Lower lobe of right lung (tissue), 2 donors: ENCODE data around the gene MLC1. TPM values are rescaled to one million over a fixed set of nuclear protein-coding genes. Genes with fewer than 3 reads are reported as not detected.

Experiments
- ATAC-seq, 2 donors: fragments of 200-7000 bp; cut with Tn5 transposase; one replicate each; pipeline ENCODE4 v1.9.1; 2020 to 2022; ENCODE audit warnings: mild to moderate bottlenecking in 2 of 2, moderate library complexity in 2 of 2
- DNase-seq: peaks from one replicate; pipeline ENCODE4 v3.0.0-alpha.2; 2020
- H3K27ac ChIP-seq: fragments of 200-600 bp; one replicate; pipeline ENCODE4 v1.8.0; 2022
- H3K27me3 ChIP-seq: fragments of 200-600 bp; one replicate; pipeline ENCODE4 v1.8.0; 2022; ENCODE audit warnings: low read depth
- H3K36me3 ChIP-seq: fragments of 200-600 bp; one replicate; pipeline ENCODE4 v1.8.0; 2022; ENCODE audit warnings: mild to moderate bottlenecking
- H3K4me1 ChIP-seq: fragments of 200-600 bp; one replicate; pipeline ENCODE4 v1.8.0; 2022
- H3K4me3 ChIP-seq: fragments of 200-600 bp; one replicate; pipeline ENCODE4 v1.8.0; 2022; ENCODE audit warnings: mild to moderate bottlenecking
- H3K9me3 ChIP-seq: fragments of 200-600 bp; one replicate; pipeline ENCODE4 v1.8.0; 2022
- CTCF ChIP-seq: fragments of 200-600 bp; IDR thresholded peaks from one replicate; pipeline ENCODE4 v1.8.0; 2022; ENCODE audit warnings: antibody characterized with exemption, mild to moderate bottlenecking
- intact Hi-C: fragments of 100-400 bp; cut with DNase I; formaldehyde crosslinking; loops from one replicate; pipeline ENCODE4 v1.11.0; 2022
- total RNA-seq: library from RNA; stranded (reverse); fragmentation: NEBNext Ultra II Directional; extraction: Animal tissue kit (Norgen Biotek cat#: 25700); gene quantifications from one replicate; pipeline ENCODE4 v1.2.1, GENCODE V29; 2021
- donor health status: DM: no; HTN: yes; CAD: no; lungs with severe emphysema.

The MLC1 gene
- total RNA-seq, 1 donor from 2014 or later = 3.2 TPM

GRCh38 chr22:50012211-50013181 is 72.7 kb downstream of the MLC1 start, which contains the start of gene IL17REL:
TSS of gene IL17REL (minus strand) at chr22:50012765. CDS start at chr22:50012646, 119 bp downstream.
- intact Hi-C loops = no loop called here
- no peak within 1 kb of the TSS for H3K27ac ChIP-seq
- no peak within 1 kb of the TSS for H3K4me3 ChIP-seq
- no peak for TF ChIP-seq CTCF
- peaks cover 11% of the 10 kb centered on the region for H3K4me1 ChIP-seq
- no peaks in the 10 kb centered on the region for H3K9me3 ChIP-seq
- ATAC-seq (no peak), DNase-seq (no peak)
- no peaks in the 10 kb centered on the region for H3K36me3 ChIP-seq
- H3K27me3 ChIP-seq = peaks cover 81% of the 10 kb centered on the region

GRCh38 chr22:50011447-50012210 is 73.6 kb downstream of the MLC1 start:
- ATAC-seq (peak; percentile 36 to 59), DNase-seq (peak; percentile 53)
- Histone ChIP-seq H3K27me3 (peaks cover 72% of the 10 kb centered on the region), H3K4me1 (peaks cover 11% of the 10 kb centered on the region), H3K27ac (no peak overlapping the region), H3K9me3 (no peaks in the 10 kb centered on the region), H3K36me3 (no peaks in the 10 kb centered on the region), H3K4me3 (no peak overlapping the region)
- intact Hi-C loops = no loop called here
- no peak for TF ChIP-seq CTCF

GRCh38 chr22:50010676-50011446 is 74.4 kb downstream of the MLC1 start:
- Histone ChIP-seq H3K27me3 (peaks cover 65% of the 10 kb centered on the region), H3K36me3 (no peaks in the 10 kb centered on the region), H3K4me3 (no peak overlapping the region), H3K27ac (no peak overlapping the region), H3K4me1 (peaks cover 11% of the 10 kb centered on the region), H3K9me3 (no peaks in the 10 kb centered on the region)
- intact Hi-C loops = no loop called here
- DNase-seq (peak; percentile 28), ATAC-seq (peak in 1 of 2 donors; percentile 14)
- no peak for TF ChIP-seq CTCF

- intact Hi-C loops = no loop called here
- H3K9me3 ChIP-seq = no peaks in the 10 kb centered on the region
Observed at GRCh38 chr22:50009765-50010675, 75.2 kb downstream of the MLC1 start.

More at GRCh38 chr22:50009765-50010675, 75.2 kb downstream of the MLC1 start:
- ATAC-seq = no peak
- Histone ChIP-seq H3K4me3 (no peak overlapping the region), H3K27me3 (peaks cover 56% of the 10 kb centered on the region), H3K36me3 (no peaks in the 10 kb centered on the region), H3K27ac (no peak overlapping the region), H3K4me1 (peaks cover 11% of the 10 kb centered on the region)
- no peak for TF ChIP-seq CTCF
- DNase-seq = peak; percentile 43

Other genes starting within 250 kb of the MLC1 start
- 12.7 TPM for gene ZBED4, start 231.6 kb downstream of the MLC1 start, total RNA-seq
- gene ALG12, start 167.0 kb downstream of the MLC1 start, total RNA-seq = 25.9 TPM
- 42.7 TPM for gene CRELD2, start 166.8 kb downstream of the MLC1 start, total RNA-seq
- 94.7 TPM for gene PIM3, start 124.7 kb downstream of the MLC1 start, total RNA-seq
- 0.09 TPM for gene IL17REL, start 72.7 kb downstream of the MLC1 start, total RNA-seq
- gene TTLL8, start 27.1 kb downstream of the MLC1 start, total RNA-seq = not detected
- 0.56 TPM for gene MOV10L1, start 4.6 kb upstream of the MLC1 start, total RNA-seq
- gene PANX2, start 85.3 kb upstream of the MLC1 start, total RNA-seq = 2.5 TPM
- gene TRABD, start 100.5 kb upstream of the MLC1 start, total RNA-seq = 43.7 TPM
- 18.7 TPM for gene SELENOO, start 115.6 kb upstream of the MLC1 start, total RNA-seq
- gene TUBGCP6, start 159.6 kb upstream of the MLC1 start, total RNA-seq = 48.5 TPM
- gene HDAC10, start 165.8 kb upstream of the MLC1 start, total RNA-seq = 47.9 TPM
- 11.9 TPM for gene MAPK12, start 176.3 kb upstream of the MLC1 start, total RNA-seq
- gene MAPK11, start 185.0 kb upstream of the MLC1 start, total RNA-seq = 13.1 TPM
- gene PLXNB2, start 222.2 kb upstream of the MLC1 start, total RNA-seq = 256 TPM
- 14.4 TPM for gene DENND6B, start 241.6 kb upstream of the MLC1 start, total RNA-seq